HepG2 (cell line): ENCODE results near the gene POU3F3. TPM values are rescaled to one million over a fixed set of nuclear protein-coding genes. Genes with fewer than 3 reads are reported as not detected.

Experiments
- ATAC-seq: fragments of 200-7000 bp; cut with Tn5 transposase; 3 replicates; pipeline ENCODE4 v1.9.1; 2020; ENCODE audit warnings: mild to moderate bottlenecking, moderate library complexity
- BruUV-seq: library from RNA; stranded (reverse); fragments of 400-500 nt; replicated peaks from 2 replicates; lab custom pipeline; 2021; lab: Mats Ljungman, UMichigan
- CTCF ChIA-PET: fragments of 300-600 bp; formaldehyde crosslinking; extraction: SDS; loops from one replicate; lab custom pipeline; 2021; ENCODE audit warnings: low total read pairs, inconsistent platforms, low intra/inter-chr PET ratio; lab: Yijun Ruan, JAX
- POLR2A ChIA-PET: fragments of 350-600 bp; sonication (Branson Sonifier 250); formaldehyde crosslinking; loops from one replicate; lab custom pipeline; 2020; ENCODE audit warnings: antibody characterized with exemption, inconsistent platforms; lab: Yijun Ruan, JAX
- DNase-seq: peaks from one replicate; pipeline ENCODE4 v3.0.0-alpha.2; 2015; ENCODE audit warnings: low spot score
- FAIRE-seq: peaks from 3 replicates; lab custom pipeline; 2011; peaks lifted over from hg19 to GRCh38; lab: Jason Lieb, UNC
- H2AFZ ChIP-seq: one replicate; pipeline ENCODE4 v1.6.1; 2011; ENCODE audit warnings: low read length, inconsistent platforms
- H3K27ac ChIP-seq: fragments of 300-600 bp; 3 replicates; pipeline ENCODE4 v1.8.0; 2011; ENCODE audit warnings: mixed run types, mild to moderate bottlenecking, mixed read lengths, low read length, inconsistent platforms; ENCODE audit not compliant: insufficient read depth; ENCODE audit errors: extremely low read length
- H3K27me3 ChIP-seq, 2 experiments: fragments of 200-600 bp in 1 of 2; 2 replicates in 1 of 2; 3 replicates in 1 of 2; pipeline versions ENCODE4 v1.6.0 to v1.8.0; 2011; ENCODE audit warnings: low read length in 2 of 2, mild to moderate bottlenecking in 2 of 2, moderate library complexity in 2 of 2, inconsistent platforms in 1 of 2; ENCODE audit not compliant: insufficient read depth in 2 of 2, control insufficient read depth in 1 of 2
- H3K36me3 ChIP-seq, 2 experiments: fragments of 200-600 bp in 1 of 2; replicated peaks in 1 of 2; 2 replicates in 1 of 2; 3 replicates in 1 of 2; pipeline versions ENCODE4 v1.5.1 to v1.8.0; 2011; ENCODE audit warnings: low read length in 2 of 2, inconsistent platforms in 1 of 2; ENCODE audit not compliant: insufficient read depth in 2 of 2, control insufficient read depth in 1 of 2
- H3K4me1 ChIP-seq: 2 replicates; pipeline ENCODE4 v1.5.1; 2012; ENCODE audit warnings: low read length, inconsistent platforms; ENCODE audit not compliant: insufficient read depth
- H3K4me2 ChIP-seq: 2 replicates; pipeline ENCODE4 v1.6.0; 2011; ENCODE audit warnings: low read depth, low read length, inconsistent platforms
- H3K4me3 ChIP-seq, 3 experiments: fragments of 200-600 bp in 1 of 3; sonication (generic), shearing (Covaris generic) in 1 of 3; replicated peaks in 1 of 3; 2 replicates each; pipeline ENCODE4 v1.5.1; 2011 to 2016; ENCODE audit warnings: low read length in 3 of 3, inconsistent platforms in 2 of 3, low read depth in 2 of 3, mild to moderate bottlenecking in 2 of 3, control low read depth in 1 of 3, mixed read lengths in 1 of 3; ENCODE audit not compliant: insufficient read depth in 1 of 3
- H3K79me2 ChIP-seq: one replicate; pipeline ENCODE4 v1.6.1; 2011; ENCODE audit warnings: low read length, inconsistent platforms; ENCODE audit not compliant: insufficient read depth
- H3K9ac ChIP-seq: 2 replicates; pipeline ENCODE4 v1.6.0; 2011; ENCODE audit warnings: mild to moderate bottlenecking, low read depth, low read length, inconsistent platforms; ENCODE audit not compliant: insufficient read depth
- H3K9me3 ChIP-seq: 2 replicates; pipeline ENCODE4 v1.5.1; 2012; ENCODE audit warnings: mild to moderate bottlenecking, low read length
- H4K20me1 ChIP-seq: 2 replicates; pipeline ENCODE4 v1.6.0; 2011; ENCODE audit warnings: inconsistent platforms, mild to moderate bottlenecking, low read length, moderate library complexity; ENCODE audit not compliant: insufficient read depth
- EHMT2 ChIP-seq: fragments of 200-600 bp; sonication (generic); IDR thresholded peaks from 2 replicates; pipeline ENCODE4 v1.7.0; 2017; ENCODE audit warnings: antibody characterized with exemption, low read depth, low read length, borderline replicate concordance
- ETV6 ChIP-seq: sonication (generic); formaldehyde crosslinking; conservative IDR thresholded peaks from 2 replicates; pipeline ENCODE4 v1.4.0; 2020; ENCODE audit warnings: missing genetic modification reagents
- MIER2 ChIP-seq: IDR thresholded peaks from 2 replicates; pipeline ENCODE4 v1.6.1; 2016; ENCODE audit warnings: missing biosample characterization, missing genetic modification reagents
- MTA3 ChIP-seq: sonication (generic); formaldehyde crosslinking; IDR thresholded peaks from 2 replicates; pipeline ENCODE4 v1.4.0; 2020; ENCODE audit warnings: missing genetic modification reagents
- TMF1 ChIP-seq: sonication (generic); formaldehyde crosslinking; IDR thresholded peaks from 2 replicates; pipeline ENCODE4 v1.8.1; 2022; ENCODE audit warnings: low read depth, missing genetic modification reagents
- ZNF264 ChIP-seq: sonication (generic); formaldehyde crosslinking; IDR thresholded peaks from 2 replicates; pipeline ENCODE4 v1.4.0; 2020; ENCODE audit warnings: missing genetic modification reagents
- ZNF567 ChIP-seq: sonication (generic); formaldehyde crosslinking; IDR thresholded peaks from 2 replicates; pipeline ENCODE4 v1.8.1; 2023; ENCODE audit warnings: mild to moderate bottlenecking, missing genetic modification reagents, borderline replicate concordance
- WGBS: methylation state at CpG from one replicate; pipeline ENCODE4 v1.1.6; 2017; ENCODE audit warnings: low lambda C conversion rate; 5-methylcytosine and 5-hydroxymethylcytosine counted together
- in situ Hi-C: cut with HindIII; loops from 2 replicates; pipeline ENCODE4 v1.10.0; 2017; ENCODE audit warnings: low pct_unique_long_range_greater_than_20kb; ENCODE audit not compliant: extremely low pct_ligation_motif_present
- intact Hi-C: fragments of 100-400 bp; cut with micrococcal nuclease; formaldehyde crosslinking; loops from one replicate; pipeline ENCODE4 v1.10.0; 2022; ENCODE audit not compliant: unreplicated experiment
- polyA plus RNA-seq, 8 experiments: library from polyadenylated mRNA; depleted of rRNA in 3 of 8; stranded (reverse) in 7 of 8; unstranded in 1 of 8; fragments of >200 nt; fragmentation: Illumina TruSeq in 4 of 8; extraction: Trizol in 4 of 8; gene quantifications; 2 replicates each; pipeline versions ENCODE4 v1.2.1 to v1.2.3, GENCODE V29; 2011 to 2016; ENCODE audit warnings: low read depth in 4 of 8, missing spikeins in 1 of 8, mixed read lengths in 1 of 8; ENCODE audit not compliant: insufficient read depth in 1 of 8
- total RNA-seq, 5 experiments: library from RNA; depleted of rRNA; stranded (reverse); fragments of >200 nt; fragmentation: Illumina TruSeq; extraction: Trizol; gene quantifications; 2 replicates each; pipeline ENCODE4 v1.2.3, GENCODE V29; 2016; ENCODE audit warnings: low read depth in 1 of 5
- TF ChIP-seq, protein P1 (sequence below): sonication (generic); formaldehyde crosslinking; IDR thresholded peaks from 2 replicates; pipeline ENCODE4 v1.4.0; 2020; ENCODE audit warnings: low read depth, missing genetic modification reagents
- TF ChIP-seq, protein P2 (sequence below): IDR thresholded peaks from 2 replicates; pipeline ENCODE4 v1.6.1; 2016; ENCODE audit warnings: low read depth, borderline replicate concordance
- TF ChIP-seq, protein P3 (sequence below): sonication (generic); formaldehyde crosslinking; IDR thresholded peaks from 2 replicates; pipeline ENCODE4 v1.4.0; 2020; ENCODE audit warnings: missing genetic modification reagents
- TF ChIP-seq, protein P4 (sequence below): sonication (generic); formaldehyde crosslinking; IDR thresholded peaks from 2 replicates; pipeline ENCODE4 v1.8.1; 2023; ENCODE audit warnings: mild to moderate bottlenecking, inconsistent platforms, moderate library complexity, missing genetic modification reagents, borderline replicate concordance

The POU3F3 gene
- total and polyA plus RNA-seq, 2 of the 13 experiments (the other 11 are each of a cell fraction or from before 2014, with no cell fraction given): not detected

DNA sequence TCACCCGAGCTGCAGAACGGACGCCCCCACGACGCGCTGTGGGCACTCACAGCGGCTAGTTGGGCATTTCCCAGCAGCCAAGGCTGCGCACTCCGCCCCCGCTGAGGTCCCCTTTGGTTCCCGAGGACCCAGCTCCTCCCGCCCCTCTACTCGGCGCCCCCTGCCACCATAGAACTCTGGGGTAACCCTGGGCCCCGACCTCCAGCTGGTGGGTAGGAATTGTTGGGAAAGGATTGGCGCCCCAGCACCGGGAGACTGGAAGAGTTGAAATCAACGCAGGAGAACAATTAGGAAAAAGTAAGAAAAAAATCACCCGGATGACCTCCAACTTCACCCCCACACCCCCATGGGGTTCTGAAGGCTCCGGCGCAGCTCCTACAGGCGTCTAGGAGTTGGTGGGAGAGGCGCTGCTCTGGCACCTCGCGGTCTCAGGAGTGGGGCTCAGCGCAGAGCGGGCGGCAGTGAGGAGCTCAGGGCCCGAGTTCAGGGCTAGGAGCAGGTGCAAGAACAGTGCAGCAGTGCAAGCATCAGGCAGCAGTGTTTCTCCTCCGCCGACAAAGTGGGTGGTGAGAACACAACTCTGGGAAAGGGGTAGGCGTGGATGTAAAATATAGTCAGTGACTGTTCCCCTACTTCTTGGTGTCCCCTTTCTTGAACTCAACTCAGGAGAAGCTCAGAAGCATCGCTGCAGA, 14.0 kb downstream of the POU3F3 start (continued):
- TF ChIP-seq ETV6 (CRISPR knock-in tag) (no peak), MTA3 (CRISPR knock-in tag) (no peak), MIER2 (CRISPR knock-in tag) (no peak), EHMT2 (no peak), TMF1 (CRISPR knock-in tag) (no peak), ZNF264 (no peak)
- TF ChIP-seq, protein P1, sequence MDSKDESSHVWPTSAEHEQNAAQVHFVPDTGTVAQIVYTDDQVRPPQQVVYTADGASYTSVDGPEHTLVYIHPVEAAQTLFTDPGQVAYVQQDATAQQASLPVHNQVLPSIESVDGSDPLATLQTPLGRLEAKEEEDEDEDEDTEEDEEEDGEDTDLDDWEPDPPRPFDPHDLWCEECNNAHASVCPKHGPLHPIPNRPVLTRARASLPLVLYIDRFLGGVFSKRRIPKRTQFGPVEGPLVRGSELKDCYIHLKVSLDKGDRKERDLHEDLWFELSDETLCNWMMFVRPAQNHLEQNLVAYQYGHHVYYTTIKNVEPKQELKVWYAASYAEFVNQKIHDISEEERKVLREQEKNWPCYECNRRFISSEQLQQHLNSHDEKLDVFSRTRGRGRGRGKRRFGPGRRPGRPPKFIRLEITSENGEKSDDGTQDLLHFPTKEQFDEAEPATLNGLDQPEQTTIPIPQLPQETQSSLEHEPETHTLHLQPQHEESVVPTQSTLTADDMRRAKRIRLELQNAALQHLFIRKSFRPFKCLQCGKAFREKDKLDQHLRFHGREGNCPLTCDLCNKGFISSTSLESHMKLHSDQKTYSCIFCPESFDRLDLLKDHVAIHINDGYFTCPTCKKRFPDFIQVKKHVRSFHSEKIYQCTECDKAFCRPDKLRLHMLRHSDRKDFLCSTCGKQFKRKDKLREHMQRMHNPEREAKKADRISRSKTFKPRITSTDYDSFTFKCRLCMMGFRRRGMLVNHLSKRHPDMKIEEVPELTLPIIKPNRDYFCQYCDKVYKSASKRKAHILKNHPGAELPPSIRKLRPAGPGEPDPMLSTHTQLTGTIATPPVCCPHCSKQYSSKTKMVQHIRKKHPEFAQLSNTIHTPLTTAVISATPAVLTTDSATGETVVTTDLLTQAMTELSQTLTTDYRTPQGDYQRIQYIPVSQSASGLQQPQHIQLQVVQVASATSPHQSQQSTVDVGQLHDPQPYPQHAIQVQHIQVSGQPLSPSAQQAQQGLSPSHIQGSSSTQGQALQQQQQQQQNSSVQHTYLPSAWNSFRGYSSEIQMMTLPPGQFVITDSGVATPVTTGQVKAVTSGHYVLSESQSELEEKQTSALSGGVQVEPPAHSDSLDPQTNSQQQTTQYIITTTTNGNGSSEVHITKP: no peak
- TF ChIP-seq, protein P2, sequence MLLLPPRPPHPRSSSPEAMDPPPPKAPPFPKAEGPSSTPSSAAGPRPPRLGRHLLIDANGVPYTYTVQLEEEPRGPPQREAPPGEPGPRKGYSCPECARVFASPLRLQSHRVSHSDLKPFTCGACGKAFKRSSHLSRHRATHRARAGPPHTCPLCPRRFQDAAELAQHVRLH (CRISPR knock-in tag): no peak

DNA sequence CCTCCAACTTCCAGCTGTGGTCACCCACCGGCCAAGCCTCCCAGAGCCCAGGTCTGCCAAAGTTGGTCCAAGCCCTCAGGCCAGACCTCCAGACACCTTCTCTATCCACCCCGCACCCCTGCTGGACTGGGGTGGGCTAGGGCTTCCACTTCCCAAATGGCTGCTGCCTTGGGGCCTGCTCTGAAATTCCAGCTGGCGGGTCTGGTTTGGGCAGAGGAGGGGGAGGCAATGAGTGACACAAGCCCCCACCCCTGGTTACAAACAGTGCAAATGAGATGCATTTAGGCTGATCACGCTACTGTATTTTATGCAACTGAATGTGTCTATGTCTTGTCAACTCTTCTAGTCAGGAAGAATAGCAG, 14.6 kb downstream of the POU3F3 start:
- CTCF ChIA-PET: no interaction called here

More for the DNA sequence above, 14.6 kb downstream of the POU3F3 start:
- no peak overlapping the region for H3K4me3 ChIP-seq
- H3K4me2 ChIP-seq: no peak overlapping the region
- TF ChIP-seq, protein P3, sequence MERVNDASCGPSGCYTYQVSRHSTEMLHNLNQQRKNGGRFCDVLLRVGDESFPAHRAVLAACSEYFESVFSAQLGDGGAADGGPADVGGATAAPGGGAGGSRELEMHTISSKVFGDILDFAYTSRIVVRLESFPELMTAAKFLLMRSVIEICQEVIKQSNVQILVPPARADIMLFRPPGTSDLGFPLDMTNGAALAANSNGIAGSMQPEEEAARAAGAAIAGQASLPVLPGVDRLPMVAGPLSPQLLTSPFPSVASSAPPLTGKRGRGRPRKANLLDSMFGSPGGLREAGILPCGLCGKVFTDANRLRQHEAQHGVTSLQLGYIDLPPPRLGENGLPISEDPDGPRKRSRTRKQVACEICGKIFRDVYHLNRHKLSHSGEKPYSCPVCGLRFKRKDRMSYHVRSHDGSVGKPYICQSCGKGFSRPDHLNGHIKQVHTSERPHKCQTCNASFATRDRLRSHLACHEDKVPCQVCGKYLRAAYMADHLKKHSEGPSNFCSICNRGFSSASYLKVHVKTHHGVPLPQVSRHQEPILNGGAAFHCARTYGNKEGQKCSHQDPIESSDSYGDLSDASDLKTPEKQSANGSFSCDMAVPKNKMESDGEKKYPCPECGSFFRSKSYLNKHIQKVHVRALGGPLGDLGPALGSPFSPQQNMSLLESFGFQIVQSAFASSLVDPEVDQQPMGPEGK (CRISPR knock-in tag): no peak
- TF ChIP-seq, protein P4, sequence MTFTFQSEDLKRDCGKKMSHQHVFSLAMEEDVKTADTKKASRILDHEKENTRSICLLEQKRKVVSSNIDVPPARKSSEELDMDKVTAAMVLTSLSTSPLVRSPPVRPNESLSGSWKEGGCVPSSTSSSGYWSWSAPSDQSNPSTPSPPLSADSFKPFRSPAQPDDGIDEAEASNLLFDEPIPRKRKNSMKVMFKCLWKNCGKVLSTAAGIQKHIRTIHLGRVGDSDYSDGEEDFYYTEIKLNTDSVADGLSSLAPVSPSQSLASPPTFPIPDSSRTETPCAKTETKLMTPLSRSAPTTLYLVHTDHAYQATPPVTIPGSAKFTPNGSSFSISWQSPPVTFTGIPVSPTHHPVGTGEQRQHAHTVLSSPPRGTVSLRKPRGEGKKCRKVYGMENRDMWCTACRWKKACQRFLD (CRISPR knock-in tag): no peak
- TF ChIP-seq ZNF567 (CRISPR knock-in tag): no peak
- BruUV-seq: no TSS peak
- WGBS: 11% methylated on average over 4 of the region's 4 CpGs
- peaks cover 7% of the 10 kb centered on the region; the same call in 1 of the 2 replicates for H3K4me1 ChIP-seq
- POLR2A ChIA-PET: no interaction called here
- FAIRE-seq: no peak
- H3K27me3 ChIP-seq: peaks cover 22 to 89% of the 10 kb centered on the region in 2 experiments
- no peak overlapping the region for H2AFZ ChIP-seq
- no peak for ATAC-seq
- no peaks in the 10 kb centered on the region for H3K79me2 ChIP-seq
- no peak overlapping the region for H3K9ac ChIP-seq
- DNase-seq: no peak
- intact Hi-C loops (no loop called here), in situ Hi-C loops (no loop called here)
- no peaks in the 10 kb centered on the region for H3K9me3 ChIP-seq
- no peaks in the 10 kb centered on the region for H3K36me3 ChIP-seq
- no peaks in the 10 kb centered on the region for H4K20me1 ChIP-seq
- no peak overlapping the region for H3K27ac ChIP-seq
